Hepatocyte (in vitro differentiated cells): Measurements from ENCODE around the gene SCLT1. TPM values are rescaled to one million over a fixed set of nuclear protein-coding genes. Genes with fewer than 3 reads are reported as not detected.

ENCODE experiments used
- DNase-seq: peaks from one replicate; pipeline ENCODE4 v3.0.0-alpha.2; 2016; ENCODE audit warnings: low spot score
- H2AFZ ChIP-seq: fragments of 200-600 bp; sonication (generic); 2 replicates; pipeline ENCODE4 v1.6.0; 2016; ENCODE audit warnings: antibody characterized with exemption, mild to moderate bottlenecking
- H3K27ac ChIP-seq: fragments of 200-600 bp; sonication (generic); 2 replicates; pipeline ENCODE4 v1.5.1; 2016; ENCODE audit warnings: mild to moderate bottlenecking
- H3K27me3 ChIP-seq: fragments of 200-600 bp; sonication (generic); 2 replicates; pipeline ENCODE4 v1.6.1; 2016
- H3K36me3 ChIP-seq: fragments of 200-600 bp; sonication (generic); replicated peaks from 2 replicates; pipeline ENCODE4 v1.5.1; 2016; ENCODE audit warnings: low read depth; ENCODE audit not compliant: insufficient read depth
- H3K4me1 ChIP-seq: fragments of 200-600 bp; sonication (generic); 2 replicates; pipeline ENCODE4 v1.5.1; 2016; ENCODE audit warnings: mild to moderate bottlenecking, moderate library complexity; ENCODE audit not compliant: insufficient read depth
- H3K4me2 ChIP-seq: fragments of 200-600 bp; sonication (generic); 2 replicates; pipeline ENCODE4 v1.6.0; 2016
- H3K4me3 ChIP-seq: fragments of 200-600 bp; sonication (generic); 2 replicates; pipeline ENCODE4 v1.5.1; 2016; ENCODE audit warnings: mild to moderate bottlenecking
- H3K79me2 ChIP-seq: fragments of 200-600 bp; sonication (generic); 2 replicates; pipeline ENCODE4 v1.6.0; 2017; ENCODE audit warnings: mild to moderate bottlenecking
- H3K9me2 ChIP-seq: fragments of 200-600 bp; sonication (generic); replicated peaks from 2 replicates; pipeline ENCODE4 v1.6.0; 2017; ENCODE audit warnings: mild to moderate bottlenecking; ENCODE audit not compliant: insufficient read depth
- H3K9me3 ChIP-seq: fragments of 200-600 bp; sonication (generic); 2 replicates; pipeline ENCODE4 v1.5.1; 2016; ENCODE audit warnings: low read depth, mild to moderate bottlenecking
- H4K20me1 ChIP-seq: fragments of 200-600 bp; sonication (generic); 2 replicates; pipeline ENCODE4 v1.6.0; 2016; ENCODE audit warnings: mild to moderate bottlenecking; ENCODE audit not compliant: insufficient read depth, poor library complexity, severe bottlenecking
- EZH2 ChIP-seq: fragments of 200-600 bp; sonication (generic); IDR thresholded peaks from 2 replicates; pipeline ENCODE4 v1.6.1; 2016; ENCODE audit warnings: antibody characterized with exemption, mild to moderate bottlenecking, borderline replicate concordance
- EZH2phosphoT487 ChIP-seq: fragments of 200-600 bp; sonication (generic); IDR thresholded peaks from one replicate; pipeline ENCODE4 v1.6.1; 2018; ENCODE audit warnings: antibody characterized with exemption, mild to moderate bottlenecking, low read depth, moderate library complexity; ENCODE audit not compliant: unreplicated experiment, severe bottlenecking
- WGBS: methylation state at CpG from one replicate; pipeline ENCODE4 v1.1.6; 2016; ENCODE audit warnings: low lambda C conversion rate; ENCODE audit errors: missing lambda C conversion rate; 5-methylcytosine and 5-hydroxymethylcytosine counted together
- polyA plus RNA-seq: library from polyadenylated mRNA; unstranded; fragments of >200 nt; fragmentation: Nextera tagmentation; extraction: Ambion mirVana; gene quantifications from 2 replicates; pipeline ENCODE4 v1.2.1, GENCODE V29; 2016
- total RNA-seq: library from RNA; depleted of rRNA; stranded (reverse); fragments of >200 nt; gene quantifications from 2 replicates; pipeline ENCODE4 v1.2.3, GENCODE V29; 2014
- TF ChIP-seq, protein P1 (sequence below): fragments of 200-600 bp; sonication (generic); IDR thresholded peaks from 2 replicates; pipeline ENCODE4 v1.5.1; 2016; ENCODE audit warnings: antibody characterized with exemption, mild to moderate bottlenecking; ENCODE audit not compliant: poor library complexity

The SCLT1 gene
- total and polyA plus RNA-seq, 2 experiments from 2014 or later = 6.9 to 13.6 TPM

DNA sequence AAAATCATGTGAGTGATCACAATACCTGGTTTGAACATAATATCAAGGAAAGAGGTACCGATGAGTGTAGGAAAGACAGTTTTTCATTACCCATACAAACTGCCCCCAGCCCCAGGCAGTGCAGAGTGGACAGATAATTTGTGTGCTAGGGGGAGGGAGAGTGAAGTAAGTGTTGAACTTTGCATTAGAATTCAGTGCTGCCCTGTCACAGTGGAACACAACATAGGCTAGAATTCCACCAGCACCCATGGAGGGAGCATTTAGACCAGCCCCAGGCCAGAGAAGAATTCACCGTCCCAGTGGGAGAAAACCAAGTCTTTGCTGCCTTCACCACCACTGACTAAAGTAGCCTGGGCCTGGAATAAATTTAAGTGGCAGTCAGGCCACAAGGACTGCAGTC is 107.3 kb downstream of the SCLT1 start:
- DNase-seq = no peak
- Histone ChIP-seq H3K9me3 (peaks cover 9% of the 10 kb centered on the region), H3K4me1 (no peaks in the 10 kb centered on the region), H3K9me2 (no peaks in the 10 kb centered on the region), H4K20me1 (no peaks in the 10 kb centered on the region), H2AFZ (no peak overlapping the region), H3K36me3 (no peaks in the 10 kb centered on the region), H3K4me3 (no peak overlapping the region), H3K4me2 (no peak overlapping the region), H3K27ac (no peak overlapping the region), H3K79me2 (no peaks in the 10 kb centered on the region), H3K27me3 (no peaks in the 10 kb centered on the region)
- 95% methylated on average over 2 of the region's 2 CpGs for WGBS
- TF ChIP-seq EZH2phosphoT487 = no peak
- TF ChIP-seq, protein P1, sequence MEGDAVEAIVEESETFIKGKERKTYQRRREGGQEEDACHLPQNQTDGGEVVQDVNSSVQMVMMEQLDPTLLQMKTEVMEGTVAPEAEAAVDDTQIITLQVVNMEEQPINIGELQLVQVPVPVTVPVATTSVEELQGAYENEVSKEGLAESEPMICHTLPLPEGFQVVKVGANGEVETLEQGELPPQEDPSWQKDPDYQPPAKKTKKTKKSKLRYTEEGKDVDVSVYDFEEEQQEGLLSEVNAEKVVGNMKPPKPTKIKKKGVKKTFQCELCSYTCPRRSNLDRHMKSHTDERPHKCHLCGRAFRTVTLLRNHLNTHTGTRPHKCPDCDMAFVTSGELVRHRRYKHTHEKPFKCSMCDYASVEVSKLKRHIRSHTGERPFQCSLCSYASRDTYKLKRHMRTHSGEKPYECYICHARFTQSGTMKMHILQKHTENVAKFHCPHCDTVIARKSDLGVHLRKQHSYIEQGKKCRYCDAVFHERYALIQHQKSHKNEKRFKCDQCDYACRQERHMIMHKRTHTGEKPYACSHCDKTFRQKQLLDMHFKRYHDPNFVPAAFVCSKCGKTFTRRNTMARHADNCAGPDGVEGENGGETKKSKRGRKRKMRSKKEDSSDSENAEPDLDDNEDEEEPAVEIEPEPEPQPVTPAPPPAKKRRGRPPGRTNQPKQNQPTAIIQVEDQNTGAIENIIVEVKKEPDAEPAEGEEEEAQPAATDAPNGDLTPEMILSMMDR = no peak
- no peak for TF ChIP-seq EZH2

DNA sequence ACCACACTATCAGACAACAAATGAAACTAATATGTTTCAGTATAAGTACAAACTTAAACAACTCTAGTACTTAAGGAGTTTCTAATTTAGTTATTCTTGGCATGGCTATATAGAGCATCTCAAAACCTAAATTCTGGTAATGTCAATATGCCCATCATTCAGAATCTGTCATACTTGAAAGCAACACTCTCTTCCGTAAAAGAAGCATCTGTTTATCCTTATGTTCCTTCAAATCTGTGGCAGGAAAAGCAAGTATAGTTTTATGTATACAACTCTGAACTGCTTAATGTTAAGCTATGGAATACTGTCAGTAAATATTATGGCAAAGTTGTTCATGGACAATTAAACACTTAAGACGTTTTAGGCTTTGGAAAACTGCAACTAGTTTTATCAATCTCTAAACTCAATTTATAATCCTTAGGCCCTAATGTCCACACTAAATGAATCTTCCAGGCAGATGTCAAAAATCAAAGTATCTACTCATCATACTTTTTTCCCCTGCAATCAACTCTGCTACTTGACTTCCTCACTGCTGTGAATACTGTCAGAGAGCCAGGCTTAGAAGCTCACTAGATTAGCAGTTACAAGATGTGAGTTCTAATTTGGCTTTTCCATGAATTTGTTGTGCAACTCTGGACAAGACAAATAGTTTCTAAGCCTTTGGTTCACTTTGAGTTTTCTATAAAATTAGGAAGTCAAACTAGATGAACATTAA is 109.4 kb downstream of the SCLT1 start:
- no peaks in the 10 kb centered on the region for H3K36me3 ChIP-seq

DNA sequence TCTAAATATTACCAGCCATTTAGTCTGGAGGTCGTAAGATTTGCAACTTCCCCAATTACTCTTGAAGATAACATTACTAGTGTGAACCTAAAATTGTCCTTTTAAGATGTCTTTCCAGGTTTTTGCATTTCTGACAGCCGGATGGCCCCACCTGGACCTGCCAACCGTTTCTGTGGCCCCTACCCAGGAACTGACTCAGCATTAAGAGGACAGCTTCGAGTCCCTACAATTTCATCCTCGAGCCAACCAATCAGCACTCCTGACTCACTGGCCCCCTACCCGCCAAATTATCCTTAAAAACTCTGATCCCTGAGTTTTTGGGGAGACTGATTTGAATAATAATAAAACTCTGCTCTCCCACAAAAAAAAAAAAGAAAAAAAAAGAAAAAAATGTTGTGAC is 112.0 kb downstream of the SCLT1 start:
- no peaks in the 10 kb centered on the region for H3K9me3 ChIP-seq
- H3K4me2 ChIP-seq = no peak overlapping the region
- H3K27ac ChIP-seq = no peak overlapping the region
- 93% methylated on average over 6 of the region's 6 CpGs for WGBS
- no peak overlapping the region for H3K4me3 ChIP-seq
- TF ChIP-seq, protein P1 = no peak
- no peak for TF ChIP-seq EZH2phosphoT487
- no peak for DNase-seq
- no peaks in the 10 kb centered on the region for H3K79me2 ChIP-seq
- no peaks in the 10 kb centered on the region for H3K36me3 ChIP-seq
- no peaks in the 10 kb centered on the region for H4K20me1 ChIP-seq
- H3K9me2 ChIP-seq = no peaks in the 10 kb centered on the region
- H3K27me3 ChIP-seq = no peaks in the 10 kb centered on the region
- H2AFZ ChIP-seq = no peak overlapping the region
- H3K4me1 ChIP-seq = no peaks in the 10 kb centered on the region

More for the DNA sequence above, 109.4 kb downstream of the SCLT1 start:
- no peaks in the 10 kb centered on the region for H4K20me1 ChIP-seq
- no peak overlapping the region for H2AFZ ChIP-seq
- peaks cover 7% of the 10 kb centered on the region for H3K9me3 ChIP-seq
- no peak for DNase-seq
- H3K4me2 ChIP-seq = no peak overlapping the region
- H3K9me2 ChIP-seq = no peaks in the 10 kb centered on the region
- H3K4me3 ChIP-seq = no peak overlapping the region
- H3K79me2 ChIP-seq = no peaks in the 10 kb centered on the region
- no peaks in the 10 kb centered on the region for H3K27me3 ChIP-seq
- 65% methylated on average over 2 of the region's 2 CpGs for WGBS
- no peak overlapping the region for H3K27ac ChIP-seq
- H3K4me1 ChIP-seq = no peaks in the 10 kb centered on the region
- no peak for TF ChIP-seq EZH2

DNA sequence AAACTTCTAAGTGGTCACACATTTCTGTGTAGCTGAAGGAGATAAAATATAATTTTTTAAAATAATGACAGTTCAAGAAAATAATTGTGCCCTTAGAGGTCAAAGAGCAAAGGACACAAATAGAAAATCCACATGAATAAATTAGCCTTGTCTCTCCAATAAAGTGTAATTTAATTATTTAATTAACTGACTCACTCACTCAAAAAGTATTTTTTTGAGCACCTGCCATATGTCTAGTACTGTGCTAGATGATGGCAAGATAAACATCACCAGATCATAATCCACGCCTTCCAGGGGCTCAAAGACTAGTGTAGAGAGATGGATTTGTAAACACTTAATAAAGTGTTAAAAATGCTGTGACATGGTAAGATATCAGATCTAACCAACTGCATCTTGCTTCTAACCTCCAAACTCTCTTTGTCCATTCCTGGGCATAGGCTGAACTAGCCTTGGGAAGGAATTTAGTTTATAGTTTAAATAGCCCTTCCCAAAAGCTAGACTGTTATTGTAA is 112.5 kb downstream of the SCLT1 start:
- Histone ChIP-seq H3K79me2 (no peaks in the 10 kb centered on the region), H3K4me1 (no peaks in the 10 kb centered on the region), H4K20me1 (no peaks in the 10 kb centered on the region), H3K9me2 (no peaks in the 10 kb centered on the region), H3K27ac (no peak overlapping the region), H3K36me3 (no peaks in the 10 kb centered on the region), H3K4me2 (no peak overlapping the region), H3K4me3 (no peak overlapping the region), H3K9me3 (no peaks in the 10 kb centered on the region), H3K27me3 (no peaks in the 10 kb centered on the region), H2AFZ (no peak overlapping the region)
- WGBS = 56% methylated on average over 1 of the region's 1 CpG
- TF ChIP-seq, protein P1 = no peak
- no peak for TF ChIP-seq EZH2
- TF ChIP-seq EZH2phosphoT487 = no peak
- no peak for DNase-seq
